HG03460 (cell line): ENCODE measurements around the gene AKR1C2.
"Not testable (repeated sequence)": the region's sequence is repeated elsewhere in the genome, so short reads cannot be mapped to it uniquely, and the experiment has no call there.

ENCODE experiments used
- ATAC-seq: cut with Tn5 transposase; IDR thresholded peaks from one replicate; pipeline ENCODE4 v1.9.1; 2021; ENCODE audit not compliant: unreplicated experiment

The AKR1C2 gene

GRCh38 chr10:4961558-4961957, 42.1 kb downstream of the AKR1C2 start:
- not testable (repeated sequence) for ATAC-seq

DNA sequence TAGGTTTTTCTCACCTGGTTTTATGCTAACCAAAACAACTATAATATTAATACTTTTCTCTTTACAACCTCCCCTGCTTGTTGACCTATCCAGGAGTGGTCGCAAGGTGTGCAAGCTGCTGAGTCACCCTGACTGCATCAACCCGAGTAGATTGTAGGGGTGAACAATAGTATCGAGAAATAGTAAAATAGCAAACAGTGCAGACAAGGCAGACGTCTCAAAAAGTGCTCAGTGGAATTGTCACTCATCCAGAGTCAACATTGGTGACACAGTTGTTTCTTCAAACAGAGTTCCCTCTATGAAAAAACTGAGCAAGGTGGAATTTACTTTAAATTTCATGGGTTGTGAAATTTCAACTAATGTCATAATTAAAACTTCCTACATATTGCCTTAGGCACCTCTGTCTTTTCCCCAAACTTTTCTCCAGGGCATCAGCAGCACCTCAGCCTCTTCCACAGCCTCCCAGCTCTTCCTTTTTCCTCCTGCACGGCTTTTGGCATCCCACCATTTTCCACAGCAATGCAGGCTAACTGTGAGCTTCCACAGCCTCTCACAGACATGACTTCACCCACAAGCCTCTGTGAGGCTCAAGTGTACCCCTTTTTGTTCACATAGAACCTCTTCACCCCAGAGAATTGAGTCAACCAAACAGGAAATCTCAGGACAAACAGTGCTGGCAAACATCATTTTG, 46.6 kb downstream of the AKR1C2 start:
- ATAC-seq = not testable (repeated sequence)

DNA sequence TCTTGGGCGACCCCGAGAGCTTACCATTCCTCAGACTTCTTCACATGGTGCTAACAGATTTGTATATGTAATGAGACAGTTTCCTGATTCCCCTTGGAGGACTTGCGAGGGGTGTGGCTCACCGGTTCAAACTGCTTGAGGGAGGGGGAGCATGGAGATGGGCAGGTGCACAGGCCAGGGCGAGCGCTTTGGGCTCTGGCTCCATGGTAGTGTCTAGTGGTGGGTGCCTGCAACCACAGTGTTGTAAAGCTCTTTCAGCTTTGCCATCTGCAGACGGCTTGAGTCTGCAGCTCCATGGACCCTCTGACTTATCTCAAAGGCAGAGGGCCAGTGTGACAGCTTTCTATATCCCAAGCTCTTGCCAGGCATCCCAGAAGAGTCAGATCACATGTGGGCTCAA, 47.6 kb downstream of the AKR1C2 start:
- ATAC-seq = not testable (repeated sequence)

GRCh38 chr10:4953405-4953804, 50.3 kb downstream of the AKR1C2 start:
- no peak for ATAC-seq

DNA sequence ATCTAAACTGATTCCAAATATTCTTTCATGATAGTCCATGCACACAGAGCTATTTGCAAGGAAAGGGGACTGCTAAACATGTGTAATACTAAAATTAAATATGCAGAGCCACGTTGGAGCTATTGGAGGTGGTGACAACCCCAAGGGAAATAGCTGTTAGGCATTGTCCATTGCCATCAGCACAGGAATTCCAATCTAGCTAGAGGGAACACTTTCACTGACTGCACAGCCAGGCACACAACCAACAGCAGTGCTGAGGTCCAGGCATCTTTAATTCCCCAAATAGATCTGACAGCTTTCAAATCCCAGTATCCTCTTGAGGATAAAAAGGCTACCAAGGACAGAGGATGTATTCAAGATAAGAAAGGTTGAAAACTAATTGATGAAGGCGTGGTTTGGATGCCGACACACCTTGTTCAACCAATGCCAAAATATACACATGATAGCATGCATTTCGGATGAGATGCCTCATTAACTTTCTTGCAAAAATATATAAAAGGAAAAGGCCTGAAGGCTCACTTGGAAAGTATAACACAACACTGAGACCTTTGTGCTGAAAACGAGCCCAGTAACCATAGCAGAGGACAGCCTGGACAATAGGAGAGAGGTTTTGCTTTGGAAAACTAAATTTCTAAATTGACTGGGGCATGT, 52.0 kb downstream of the AKR1C2 start:
- not testable (repeated sequence) for ATAC-seq

DNA sequence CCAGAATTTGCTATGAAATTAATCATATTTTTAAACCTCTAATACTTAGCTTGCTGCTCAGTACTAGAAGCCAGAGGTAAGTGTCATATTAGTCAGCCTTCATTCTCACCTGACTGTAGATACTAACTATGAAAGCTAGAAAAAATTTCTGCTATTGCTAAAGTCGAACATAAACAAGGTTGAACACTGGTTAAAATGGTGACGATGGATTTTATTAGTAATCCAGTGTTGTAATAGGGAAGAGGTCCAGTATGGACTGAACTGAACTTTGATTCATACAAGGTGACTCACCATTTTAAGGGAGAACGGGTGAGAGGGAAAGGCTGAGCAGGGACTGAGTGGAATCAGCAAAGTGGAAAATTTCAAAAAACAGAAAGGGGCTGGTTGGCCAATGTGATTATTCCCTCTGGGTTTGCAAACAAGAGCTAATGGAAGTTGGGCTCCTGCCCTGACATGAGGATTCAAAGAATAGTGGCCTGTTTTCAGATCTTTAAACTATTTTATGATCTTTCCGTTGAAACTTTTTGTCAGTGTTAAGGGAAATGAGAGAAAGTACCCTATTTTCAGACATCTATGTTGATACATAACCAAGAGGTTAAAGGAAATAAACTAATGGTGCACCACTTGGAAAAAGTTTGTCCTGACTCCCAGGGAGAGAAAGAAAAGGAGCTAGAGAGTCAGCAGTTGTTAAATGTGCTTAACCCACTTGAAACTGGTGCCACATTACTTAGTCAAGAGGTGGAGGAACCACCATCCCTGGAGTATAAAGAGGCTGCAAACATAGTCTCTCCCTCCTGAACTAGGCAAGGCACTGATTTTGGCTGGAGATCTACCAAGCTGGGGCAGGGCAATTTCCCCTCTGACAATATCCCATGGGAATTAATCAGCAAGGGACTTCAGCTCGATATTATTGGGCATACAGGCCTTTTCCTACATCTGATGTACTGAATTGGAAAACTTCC, 55.7 kb downstream of the AKR1C2 start:
- ATAC-seq = no peak

GRCh38 chr10:4947039-4947634, 56.5 kb downstream of the AKR1C2 start:
- ATAC-seq = no peak

- ATAC-seq = no peak
Observed at GRCh38 chr10:4945766-4946717, 57.6 kb downstream of the AKR1C2 start.

GRCh38 chr10:4944841-4945240, 58.8 kb downstream of the AKR1C2 start:
- ATAC-seq = no peak

DNA sequence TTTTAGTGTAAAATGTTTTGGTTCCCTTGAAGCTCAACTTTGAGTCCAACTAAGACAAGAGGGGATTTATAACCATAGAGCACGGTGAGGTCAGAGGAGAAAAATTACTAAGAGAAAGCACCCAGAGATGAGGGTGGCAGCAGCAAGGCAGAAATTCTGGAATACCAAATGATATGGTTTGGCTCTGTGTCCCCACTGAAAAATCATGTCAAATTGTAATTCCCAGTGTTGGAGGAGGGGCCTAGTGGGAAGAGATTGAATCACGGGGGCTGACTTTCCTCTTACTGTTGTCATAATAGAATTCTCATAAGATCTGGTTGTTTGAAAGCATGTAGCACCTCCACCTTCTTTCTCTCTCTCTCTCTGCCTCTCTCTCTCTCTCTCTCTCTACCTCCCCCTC, 59.8 kb downstream of the AKR1C2 start:
- no peak for ATAC-seq

DNA sequence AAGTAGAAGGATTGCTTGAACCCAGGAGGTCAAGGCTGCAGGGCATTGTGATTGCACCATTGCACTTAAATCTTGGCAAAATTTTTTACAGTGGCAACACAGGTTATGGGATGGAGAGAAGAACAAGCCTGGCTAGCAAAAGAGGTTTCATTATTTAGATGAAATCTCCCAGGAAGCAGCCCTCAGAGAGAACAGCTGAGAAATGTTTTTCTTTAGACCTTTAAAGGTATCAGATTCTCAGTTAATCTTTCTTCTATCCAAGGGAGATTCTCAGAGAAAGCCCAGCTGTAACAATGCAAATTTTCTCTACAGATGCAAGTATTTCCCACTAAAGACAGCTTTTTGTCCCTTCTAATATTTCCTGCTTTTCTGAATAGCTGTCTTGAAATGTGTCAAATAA, 60.2 kb downstream of the AKR1C2 start:
- not testable (repeated sequence) for ATAC-seq

GRCh38 chr10:4942931-4943330, 60.7 kb downstream of the AKR1C2 start:
- not testable (repeated sequence) for ATAC-seq

GRCh38 chr10:4941540-4942330, 61.9 kb downstream of the AKR1C2 start:
- ATAC-seq = no peak

GRCh38 chr10:4940909-4941308, 62.7 kb downstream of the AKR1C2 start:
- not testable (repeated sequence) for ATAC-seq

GRCh38 chr10:4940073-4940428, 63.6 kb downstream of the AKR1C2 start:
- not testable (repeated sequence) for ATAC-seq

GRCh38 chr10:4939224-4940072, 64.2 kb downstream of the AKR1C2 start:
- ATAC-seq = no peak
